Measurements from ENCODE around the gene ASCL2.
A peak's percentile ranks its signal among the peaks of the same experiment; 100 is the strongest.

The ASCL2 gene

DNA sequence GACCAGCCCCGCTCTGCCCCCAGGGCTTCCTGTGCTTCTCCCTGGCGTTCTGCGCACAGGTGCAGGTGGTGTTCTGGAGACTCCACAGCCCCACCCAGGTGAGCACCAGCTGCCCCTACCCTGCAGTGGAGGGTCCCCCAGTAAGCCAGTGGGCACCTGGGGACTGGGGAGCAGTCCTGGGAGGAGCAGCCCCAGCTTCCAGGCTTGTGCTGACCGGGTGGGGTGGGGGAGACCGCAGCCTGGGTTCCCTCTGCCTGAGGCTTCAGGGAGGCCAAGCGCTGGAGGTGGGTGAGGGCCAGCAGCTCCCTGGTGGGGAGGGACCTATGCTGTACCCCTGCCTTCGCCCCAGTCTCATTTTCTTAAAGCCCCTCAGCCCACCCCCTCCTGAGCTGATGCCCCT, 38.3 kb upstream of the ASCL2 start:
- DNase-seq: no peak

DNA sequence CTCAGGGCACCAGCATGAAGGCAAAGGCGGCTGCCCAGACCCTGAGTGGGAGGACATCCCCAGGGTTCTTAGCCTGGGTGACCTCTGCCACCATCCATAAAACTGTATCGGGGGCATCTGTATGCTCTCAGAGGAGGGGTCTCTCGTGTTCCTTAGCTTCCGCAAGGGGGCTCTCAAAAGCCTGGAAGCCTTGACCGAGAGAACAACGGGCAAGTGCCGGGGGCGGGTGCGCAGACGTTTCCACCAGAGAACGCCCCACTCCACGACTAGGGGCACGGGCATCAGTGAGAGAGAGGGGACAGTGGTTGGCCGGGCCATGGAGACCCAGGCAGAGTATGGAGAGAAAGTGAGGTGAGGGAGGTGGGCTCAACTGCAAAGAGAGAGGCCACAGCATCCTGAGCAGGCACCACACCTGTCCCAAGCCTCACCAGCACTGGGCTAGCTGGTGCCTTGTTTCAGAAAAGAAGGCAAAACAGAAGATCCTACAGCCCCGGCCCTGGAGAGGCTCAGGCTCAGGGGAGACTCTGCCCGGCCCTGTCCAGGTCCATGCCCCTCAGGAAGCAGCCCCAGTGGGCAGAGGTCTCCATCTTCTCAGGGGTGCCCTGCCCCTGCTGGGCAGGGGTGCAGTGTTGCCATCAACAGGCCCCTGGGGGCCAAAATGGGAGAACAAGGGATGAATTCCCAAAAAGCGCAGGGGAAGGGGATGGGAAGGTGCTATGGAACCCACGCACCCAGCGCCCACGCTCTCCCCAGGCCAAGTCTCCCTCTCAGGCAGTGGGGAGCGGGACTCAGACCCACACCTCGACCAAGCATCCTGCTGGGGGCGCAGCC, 37.3 kb upstream of the ASCL2 start:
- DNase-seq: no peak

DNA sequence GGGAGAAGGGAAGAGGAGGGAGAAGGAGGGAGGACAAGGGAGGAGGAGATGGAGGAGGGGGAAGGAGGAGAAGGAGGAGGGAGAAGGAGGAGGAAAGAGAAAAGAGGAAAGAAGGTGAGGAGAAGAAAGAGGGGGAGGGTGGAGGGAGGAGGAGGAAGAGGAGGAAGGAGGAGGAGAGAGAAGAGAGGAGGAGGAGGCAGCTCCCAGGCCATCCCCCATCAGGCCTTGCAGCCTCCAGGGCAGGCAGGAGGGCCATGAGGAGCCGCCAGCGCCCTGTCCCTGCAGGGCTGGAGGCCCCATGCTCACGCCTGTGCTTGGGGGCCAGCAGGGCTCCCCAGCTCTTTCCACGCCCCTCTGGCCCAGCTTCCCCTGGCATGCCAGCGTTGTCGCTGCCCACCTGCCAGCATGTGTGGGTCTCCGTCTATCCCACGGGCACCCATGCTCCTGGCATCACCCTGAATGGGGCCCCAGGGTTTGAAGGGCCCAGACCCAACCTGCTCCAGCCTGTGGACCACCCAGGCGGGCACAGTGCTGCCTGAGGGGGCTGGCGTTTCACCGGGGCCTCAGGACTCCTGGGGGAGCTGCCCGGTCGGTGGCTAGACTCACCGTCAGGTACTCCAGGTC, 36.6 kb upstream of the ASCL2 start:
- DNase-seq: no peak

DNA sequence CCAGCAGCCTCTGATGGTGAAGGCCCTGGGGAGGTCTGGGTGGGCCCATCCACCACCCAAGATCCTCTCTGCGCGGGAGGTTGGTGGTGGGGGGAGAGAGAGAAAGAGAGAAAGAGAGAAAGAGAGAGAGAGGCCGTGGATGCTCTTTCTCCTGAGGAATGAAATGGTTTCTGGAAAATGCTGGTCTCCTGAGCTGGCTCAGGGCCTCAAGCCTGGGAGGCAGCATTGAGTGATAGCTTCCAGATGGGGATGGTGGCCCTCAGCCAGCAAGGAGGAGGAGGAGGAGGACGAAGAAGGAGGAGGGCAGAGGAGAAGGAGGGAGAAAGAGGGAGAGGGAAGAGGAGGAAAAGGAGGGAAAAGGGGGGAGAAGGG, 36.0 kb upstream of the ASCL2 start:
- no peak for DNase-seq

DNA sequence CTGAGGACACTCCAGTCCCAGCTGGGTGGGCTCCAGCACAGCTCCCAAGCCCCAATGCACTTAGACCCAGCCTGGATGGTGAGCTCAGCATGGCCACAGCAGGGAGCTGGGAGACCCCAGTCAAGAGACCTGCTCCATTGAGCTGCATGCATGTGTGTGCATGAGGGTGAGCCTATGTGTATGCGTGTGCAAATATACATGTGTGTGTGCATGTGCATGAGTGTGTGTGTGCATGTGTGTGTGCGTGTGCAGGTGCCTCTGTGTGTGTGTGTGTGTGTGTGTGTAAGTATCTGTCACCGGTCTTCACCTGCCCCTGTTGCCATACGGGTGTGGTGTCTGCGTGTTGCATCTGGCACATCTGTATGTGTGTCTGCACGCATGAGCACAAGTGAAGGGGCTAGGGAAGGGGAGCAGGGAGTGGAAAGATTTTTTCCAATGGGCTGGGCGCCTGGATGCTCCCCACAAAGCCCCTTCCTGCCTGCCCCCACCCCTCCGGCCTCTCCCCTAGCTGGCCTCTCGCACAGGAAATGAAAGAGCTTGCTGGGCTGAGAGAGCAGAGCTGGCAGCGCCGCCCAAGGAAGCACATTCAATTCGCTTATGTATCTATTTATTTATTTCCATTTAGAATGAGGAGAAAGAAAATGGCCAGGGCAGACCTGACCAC, 35.5 kb upstream of the ASCL2 start:
- DNase-seq: no peak

GRCh38 chr11:2305140-2305778, 34.9 kb upstream of the ASCL2 start:
- DNase-seq: peak; percentile 19

DNA sequence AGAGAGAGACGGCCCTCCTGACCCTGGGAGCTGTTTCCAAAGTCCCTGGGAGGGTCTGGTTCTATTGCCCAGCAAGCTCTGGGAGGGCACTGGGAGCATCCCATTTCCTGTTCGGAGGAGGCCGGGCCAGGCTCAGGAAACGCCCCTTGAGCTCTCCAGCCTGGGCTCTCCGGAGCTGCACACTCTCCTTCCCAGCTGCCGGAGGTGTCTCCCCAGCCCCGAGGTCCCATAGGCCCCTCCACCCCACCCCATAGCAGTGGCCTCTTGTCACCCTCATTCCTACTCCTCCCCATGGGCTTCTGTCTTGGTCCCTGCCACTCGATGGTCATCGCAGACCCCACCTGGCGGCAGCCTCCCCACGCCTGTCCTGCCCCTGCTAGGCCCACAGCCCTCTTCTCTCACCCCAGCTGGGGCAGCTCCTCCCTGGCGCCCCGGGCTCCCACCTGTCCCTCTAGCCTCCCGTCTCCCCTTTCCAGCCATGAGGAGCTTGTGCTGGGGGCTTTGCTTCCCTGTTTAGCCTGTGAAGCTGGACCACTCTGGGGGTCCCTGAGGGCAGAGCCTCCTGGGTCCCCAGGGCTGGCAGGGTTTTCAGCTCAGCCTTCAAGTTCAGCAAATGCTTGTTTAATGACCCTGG, 34.2 kb upstream of the ASCL2 start:
- DNase-seq: no peak

DNA sequence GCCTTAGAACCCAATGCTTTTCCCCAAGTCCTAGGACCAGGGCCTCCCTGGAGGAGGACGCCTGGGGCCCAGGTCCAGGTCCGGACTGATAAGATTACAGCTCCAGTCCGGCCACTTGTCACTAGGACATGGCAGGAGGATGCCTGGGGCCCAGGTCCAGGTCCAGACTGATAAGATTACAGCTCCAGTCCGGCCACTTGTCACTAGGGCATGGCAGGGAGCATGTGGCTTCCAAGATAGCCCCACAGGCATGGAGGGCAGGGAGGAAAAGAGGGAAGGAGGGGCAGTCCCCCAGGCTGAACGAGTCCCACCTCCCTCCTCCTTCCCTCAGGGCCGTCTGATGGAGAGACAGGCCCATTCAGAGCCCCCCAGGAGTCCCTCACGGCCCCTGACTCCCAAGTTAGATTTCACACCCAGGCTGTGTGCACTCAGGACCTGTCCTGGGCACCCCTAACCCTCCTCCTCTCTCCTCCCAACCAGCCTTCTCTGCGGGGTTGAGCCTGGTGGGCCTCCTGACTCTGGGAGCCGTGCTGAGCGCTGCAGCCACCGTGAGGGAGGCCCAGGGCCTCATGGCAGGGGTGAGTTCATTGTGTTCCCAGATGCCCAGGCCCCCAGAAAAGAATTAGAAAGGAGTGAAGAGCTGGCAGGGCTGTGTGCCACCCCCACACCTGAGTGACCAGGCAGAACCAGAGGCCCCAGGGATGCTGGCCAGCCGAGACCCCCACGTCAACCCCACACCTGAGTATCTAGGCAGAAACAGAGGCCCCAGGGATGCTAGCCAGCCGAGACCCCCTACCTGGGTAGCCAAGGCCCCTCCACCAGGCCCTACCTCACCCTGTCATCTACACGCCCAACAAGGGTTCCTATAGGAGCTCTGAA, 33.5 kb upstream of the ASCL2 start:
- DNase-seq: no peak

DNA sequence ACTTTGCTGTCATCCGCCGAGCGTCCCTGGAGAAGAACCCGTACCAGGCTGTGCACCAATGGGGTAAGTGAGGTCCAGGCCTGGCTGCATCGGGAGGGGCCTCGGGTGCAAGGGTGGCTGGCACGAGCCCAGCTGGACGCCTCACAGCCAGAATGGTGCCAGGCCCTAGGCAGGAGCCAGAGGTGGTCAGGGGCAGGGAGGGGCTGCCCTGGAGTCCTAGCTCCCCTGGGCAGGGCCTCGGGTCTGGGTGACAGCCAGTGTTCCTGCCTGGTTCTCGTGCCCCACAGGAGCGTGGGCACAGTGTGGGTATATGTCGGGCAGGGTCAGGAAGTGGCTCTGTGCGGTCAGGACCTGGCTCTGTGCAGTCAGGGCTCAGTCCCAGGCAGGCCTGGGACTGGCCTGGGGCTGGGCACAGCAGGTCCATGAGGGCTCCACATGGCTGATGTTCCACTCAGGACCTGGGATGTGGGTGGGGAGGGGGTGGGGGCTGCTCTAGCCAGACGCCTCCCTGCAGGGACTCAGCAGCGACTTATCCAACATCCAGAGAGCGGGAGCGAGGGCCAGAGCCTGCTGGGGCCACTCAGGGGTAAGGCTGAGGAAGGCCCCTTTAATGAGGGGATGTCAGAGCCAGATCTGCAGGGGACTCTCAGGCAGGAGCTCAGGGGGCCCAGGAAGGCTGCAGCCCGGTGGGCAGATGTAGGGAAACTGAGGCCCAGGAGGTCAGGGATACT, 32.7 kb upstream of the ASCL2 start:
- no peak for DNase-seq

GRCh38 chr11:2302306-2302895, 32.0 kb upstream of the ASCL2 start:
- no peak for DNase-seq

- no peak for DNase-seq
Measured at GRCh38 chr11:2301631-2302305, 31.4 kb upstream of the ASCL2 start, which contains the start of the genes C11orf21 and TSPAN32. Gene C11orf21 (minus strand): TSS chr11:2301918. CDS start chr11:2301808, 110 bp downstream. Gene TSPAN32 (plus strand): TSS chr11:2302013. CDS start chr11:2302150, 137 bp downstream.

DNA sequence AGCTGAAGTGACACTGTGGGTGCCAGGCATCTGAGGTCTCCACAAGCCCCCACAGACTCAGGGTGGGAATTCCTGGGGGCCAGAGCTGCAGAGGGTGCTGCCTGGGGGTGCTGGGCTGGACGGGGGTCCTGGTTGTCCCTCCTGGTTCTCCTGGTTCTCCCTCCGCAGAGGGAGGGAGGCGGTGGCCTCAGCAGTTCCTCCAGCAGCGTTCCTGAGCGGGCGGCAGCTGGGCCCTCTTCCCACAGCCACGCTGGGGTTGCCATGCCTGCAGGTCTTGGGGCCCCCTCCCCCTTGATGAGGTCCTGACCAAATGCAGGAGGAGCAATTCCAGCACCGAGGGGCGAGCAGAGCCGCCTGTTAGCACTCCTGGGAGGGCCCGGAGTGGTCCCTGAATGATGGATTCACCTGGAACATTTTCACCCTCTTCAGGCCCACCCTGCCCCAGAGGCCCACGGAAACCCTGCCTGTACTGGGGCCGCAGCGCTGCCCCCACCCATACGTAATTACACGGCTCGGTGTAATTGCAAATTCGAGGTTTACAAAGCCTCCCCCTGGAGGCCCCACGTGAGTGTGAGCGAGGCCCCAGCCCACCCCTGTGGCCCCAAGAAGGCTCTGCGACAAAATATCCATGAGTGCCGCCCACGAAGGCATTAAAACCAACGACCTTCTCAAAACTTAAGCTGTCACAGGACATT, 30.7 kb upstream of the ASCL2 start:
- DNase-seq: no peak

GRCh38 chr11:2300290-2300935, 30.0 kb upstream of the ASCL2 start:
- no peak for DNase-seq

- DNase-seq: no peak
Measured at GRCh38 chr11:2299773-2300172, 29.4 kb upstream of the ASCL2 start.

DNA sequence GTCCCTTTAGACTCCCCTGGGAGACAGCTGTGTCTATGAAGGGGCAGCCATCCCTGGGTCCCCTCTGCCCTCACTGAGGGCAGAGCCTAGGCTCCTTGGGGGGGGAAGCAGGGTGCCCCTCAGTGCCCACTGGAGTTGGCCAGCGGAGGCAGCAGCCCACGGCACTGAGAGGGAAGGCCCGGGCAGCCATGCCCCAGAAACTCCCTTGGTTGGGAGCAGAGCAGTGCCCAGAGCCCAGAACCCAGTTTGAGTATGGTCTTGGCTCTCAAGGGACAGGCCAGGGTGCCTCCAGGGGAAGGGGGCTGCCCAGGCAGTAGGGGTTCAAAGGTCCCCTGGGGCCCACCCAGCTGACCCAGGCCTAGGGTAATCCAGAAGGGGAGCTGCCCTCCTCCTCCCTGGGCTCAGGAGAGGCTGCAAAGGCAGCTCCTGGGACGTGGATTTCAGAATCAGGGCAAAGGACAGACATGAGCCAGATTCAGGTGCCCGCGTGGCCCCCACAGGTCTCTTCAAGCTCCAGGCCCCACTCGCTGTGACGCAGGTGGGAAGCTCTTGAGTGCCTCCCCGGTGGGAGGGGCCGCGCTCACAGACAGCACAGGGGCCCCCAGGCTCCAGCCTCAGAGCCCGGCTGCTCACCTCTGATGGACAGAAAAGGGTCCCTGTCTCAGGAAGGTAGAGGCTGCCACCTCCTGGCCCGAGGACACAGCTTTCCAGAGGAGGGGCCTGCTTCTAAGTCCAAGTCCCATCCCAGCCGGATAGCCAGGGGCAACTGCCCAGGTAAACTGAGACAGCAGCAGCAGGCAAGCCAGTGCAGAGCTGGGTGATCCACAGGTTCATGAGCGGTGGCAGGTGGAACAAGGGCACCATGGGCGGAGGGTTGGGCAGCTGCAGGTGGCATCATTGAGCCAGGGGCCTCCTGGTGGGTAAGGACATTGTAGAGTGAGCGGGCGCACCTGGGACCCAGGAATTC, 28.7 kb upstream of the ASCL2 start:
- DNase-seq: no peak

DNA sequence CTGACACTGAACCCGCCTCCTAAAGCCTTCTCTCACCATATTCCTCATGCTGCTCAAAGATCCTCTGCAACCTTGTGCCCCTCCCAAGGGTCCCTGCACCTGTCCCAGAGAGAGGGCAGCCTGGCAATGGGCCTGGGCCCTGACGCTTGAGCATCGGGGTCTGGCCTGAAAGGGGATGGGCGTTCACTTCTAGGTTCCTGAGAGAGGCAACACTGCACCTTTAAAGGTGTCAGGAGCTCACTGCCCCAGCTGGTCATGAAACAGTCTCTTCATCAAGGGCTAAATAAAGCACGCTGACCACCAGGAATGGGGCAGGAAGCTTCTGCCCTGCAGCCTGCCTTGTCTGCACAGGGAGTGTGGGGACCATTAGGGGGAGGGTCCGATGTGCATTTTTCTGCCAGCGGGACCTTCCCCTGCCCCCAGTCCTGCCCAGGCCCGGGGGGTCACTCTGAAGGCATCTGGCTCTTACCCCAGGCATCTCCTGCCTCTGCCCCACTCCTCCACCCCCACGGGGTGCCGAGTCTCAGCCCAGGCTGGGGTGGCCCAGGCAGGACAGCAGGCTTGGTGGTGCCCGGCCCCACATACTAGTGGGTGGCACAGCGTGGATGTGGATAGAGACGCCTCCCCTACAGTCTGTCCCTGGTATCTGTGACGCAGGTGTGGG, 27.9 kb upstream of the ASCL2 start:
- DNase-seq: no peak

GRCh38 chr11:2297623-2298030, 27.2 kb upstream of the ASCL2 start:
- no peak for DNase-seq
